Measurements from ENCODE around the gene SENP2.

DNA sequence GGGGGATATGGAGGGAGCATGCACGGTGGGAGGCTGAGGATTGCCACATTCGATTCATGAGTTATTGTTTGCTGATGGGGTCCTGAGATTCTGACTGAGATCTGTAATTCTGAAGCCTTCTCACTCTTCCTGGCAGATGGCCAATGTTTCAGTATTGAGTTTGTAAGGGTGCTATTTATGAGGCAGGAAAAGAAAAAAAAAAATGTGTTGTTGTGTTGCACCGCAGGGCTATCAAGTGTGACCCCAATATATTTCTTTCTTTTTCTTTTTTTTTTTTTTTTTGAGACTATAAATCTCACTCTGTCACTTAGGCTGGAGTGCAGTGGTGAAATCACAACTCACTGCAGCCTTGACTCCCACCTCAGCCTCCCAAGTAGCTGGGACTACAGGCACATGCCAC, 3.2 kb upstream of the SENP2 start:
- TF ChIP-seq, protein P1, sequence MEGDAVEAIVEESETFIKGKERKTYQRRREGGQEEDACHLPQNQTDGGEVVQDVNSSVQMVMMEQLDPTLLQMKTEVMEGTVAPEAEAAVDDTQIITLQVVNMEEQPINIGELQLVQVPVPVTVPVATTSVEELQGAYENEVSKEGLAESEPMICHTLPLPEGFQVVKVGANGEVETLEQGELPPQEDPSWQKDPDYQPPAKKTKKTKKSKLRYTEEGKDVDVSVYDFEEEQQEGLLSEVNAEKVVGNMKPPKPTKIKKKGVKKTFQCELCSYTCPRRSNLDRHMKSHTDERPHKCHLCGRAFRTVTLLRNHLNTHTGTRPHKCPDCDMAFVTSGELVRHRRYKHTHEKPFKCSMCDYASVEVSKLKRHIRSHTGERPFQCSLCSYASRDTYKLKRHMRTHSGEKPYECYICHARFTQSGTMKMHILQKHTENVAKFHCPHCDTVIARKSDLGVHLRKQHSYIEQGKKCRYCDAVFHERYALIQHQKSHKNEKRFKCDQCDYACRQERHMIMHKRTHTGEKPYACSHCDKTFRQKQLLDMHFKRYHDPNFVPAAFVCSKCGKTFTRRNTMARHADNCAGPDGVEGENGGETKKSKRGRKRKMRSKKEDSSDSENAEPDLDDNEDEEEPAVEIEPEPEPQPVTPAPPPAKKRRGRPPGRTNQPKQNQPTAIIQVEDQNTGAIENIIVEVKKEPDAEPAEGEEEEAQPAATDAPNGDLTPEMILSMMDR (IDR thresholded peaks at IDR 0.05), result no peak
- no peak for TF ChIP-seq SIN3A (IDR thresholded peaks at IDR 0.05; ENCODE audit: borderline replicate concordance, insufficient read depth, low read depth, low read length)
